ENCODE measurements around the gene PACRG.

DNA sequence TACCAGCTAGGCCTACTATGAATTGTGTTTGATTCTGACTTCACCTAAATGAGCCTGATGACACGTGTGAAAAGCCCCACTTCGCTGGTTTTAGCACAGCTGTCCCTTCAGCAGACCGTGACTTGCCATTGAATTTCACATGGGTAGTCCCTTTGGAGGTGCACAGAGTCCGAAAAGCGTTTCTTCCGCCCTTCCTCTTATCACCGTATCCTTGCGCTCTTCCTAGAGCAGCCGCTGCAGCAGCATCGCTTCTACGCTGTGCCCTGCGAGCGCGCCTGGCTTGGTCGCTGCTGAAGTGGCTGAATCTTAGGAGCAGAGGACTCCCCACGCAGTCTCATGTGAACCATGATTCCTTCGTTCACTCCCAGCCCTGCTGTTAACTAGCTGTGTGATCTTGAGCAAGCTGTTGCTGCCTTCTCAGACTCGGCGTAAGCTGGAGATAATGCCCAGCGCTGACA, 127.0 kb downstream of the PACRG start:
- TF ChIP-seq EZH2phosphoT487 (IDR thresholded peaks at IDR 0.05; ENCODE audit: insufficient read depth, low read depth) = no peak
- no peak for TF ChIP-seq EZH2 (IDR thresholded peaks at IDR 0.05; ENCODE audit: insufficient read depth, poor library complexity, severe bottlenecking)
